Measurements from ENCODE around the gene RAPGEF1. TPM values are rescaled to one million over a fixed set of nuclear protein-coding genes. Genes with fewer than 3 reads are reported as not detected.

The RAPGEF1 gene
- total and polyA plus RNA-seq, 8 donors: 17.1 to 62.6 (median 44.8) TPM

DNA sequence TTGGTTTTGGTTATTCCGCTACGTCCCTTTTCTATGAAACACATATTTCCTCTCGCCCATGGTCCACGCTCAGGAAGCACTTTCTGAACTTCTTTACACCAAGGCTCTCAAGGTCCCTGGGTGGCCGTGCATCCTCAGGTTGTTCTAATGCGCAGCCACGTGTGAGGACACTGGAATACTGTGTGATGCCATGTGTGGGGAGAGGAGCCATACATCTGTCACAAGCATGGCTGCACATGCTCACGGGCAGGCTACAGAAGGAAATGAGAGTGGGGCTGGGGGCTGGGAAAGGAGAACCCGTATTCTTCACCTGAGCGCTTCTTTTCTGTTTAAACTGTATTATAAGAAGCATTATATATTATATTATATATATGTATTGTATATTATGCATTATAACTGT is 157.8 kb downstream of the RAPGEF1 start:
- Histone ChIP-seq H3K4me3 (no peak overlapping the region), H3K9me3 (no peaks in the 10 kb centered on the region), H3K36me3 (peaks cover 0 to 66% (median 20%) of the 10 kb centered on the region in 3 donors), H3K4me1 (no peaks in the 10 kb centered on the region), H3K27me3 (no peaks in the 10 kb centered on the region), H3K27ac (no peak overlapping the region)
- FAIRE-seq: no peak
- DNase-seq: peak in 1 of 6 donors; percentile 11
- no peak for TF ChIP-seq CTCF (IDR thresholded peaks at IDR 0.05)
- 95 to 98% methylated on average over 10 of the region's 10 CpGs for WGBS, 2 donors
- intact Hi-C loops (cut with DNase I): no loop called here
- ATAC-seq: no peak

- no peaks in the 10 kb centered on the region for H3K27me3 ChIP-seq
- intact Hi-C loops (cut with DNase I): no loop called here
- FAIRE-seq (no peak), DNase-seq (peak in 1 of 6 donors; percentile 29), ATAC-seq (no peak)
- TF ChIP-seq CTCF (IDR thresholded peaks at IDR 0.05): no peak
- H3K27ac ChIP-seq: no peak overlapping the region
- WGBS, 2 donors: 95% methylated on average over 9 of the region's 9 CpGs
- no peaks in the 10 kb centered on the region for H3K4me1 ChIP-seq
- H3K4me3 ChIP-seq: no peak overlapping the region
- peaks cover 0 to 62% (median 20%) of the 10 kb centered on the region in 3 donors for H3K36me3 ChIP-seq
- H3K9me3 ChIP-seq: no peaks in the 10 kb centered on the region
These were observed 159.5 kb downstream of the RAPGEF1 start for GRCh38 chr9:131580358-131580757.

GRCh38 chr9:131579789-131580211 is 160.1 kb downstream of the RAPGEF1 start:
- Histone ChIP-seq H3K9me3 (no peaks in the 10 kb centered on the region), H3K27ac (no peak overlapping the region), H3K27me3 (no peaks in the 10 kb centered on the region), H3K4me1 (no peaks in the 10 kb centered on the region), H3K36me3 (peaks cover 0 to 57% (median 19%) of the 10 kb centered on the region in 3 donors), H3K4me3 (no peak overlapping the region)
- no peak for TF ChIP-seq CTCF (IDR thresholded peaks at IDR 0.05)
- FAIRE-seq (no peak), ATAC-seq (no peak), DNase-seq (peak in 1 of 6 donors; percentile 58)
- intact Hi-C loops (cut with DNase I): no loop called here
- 89 to 93% methylated on average over 8 of the region's 8 CpGs for WGBS, 2 donors

DNA sequence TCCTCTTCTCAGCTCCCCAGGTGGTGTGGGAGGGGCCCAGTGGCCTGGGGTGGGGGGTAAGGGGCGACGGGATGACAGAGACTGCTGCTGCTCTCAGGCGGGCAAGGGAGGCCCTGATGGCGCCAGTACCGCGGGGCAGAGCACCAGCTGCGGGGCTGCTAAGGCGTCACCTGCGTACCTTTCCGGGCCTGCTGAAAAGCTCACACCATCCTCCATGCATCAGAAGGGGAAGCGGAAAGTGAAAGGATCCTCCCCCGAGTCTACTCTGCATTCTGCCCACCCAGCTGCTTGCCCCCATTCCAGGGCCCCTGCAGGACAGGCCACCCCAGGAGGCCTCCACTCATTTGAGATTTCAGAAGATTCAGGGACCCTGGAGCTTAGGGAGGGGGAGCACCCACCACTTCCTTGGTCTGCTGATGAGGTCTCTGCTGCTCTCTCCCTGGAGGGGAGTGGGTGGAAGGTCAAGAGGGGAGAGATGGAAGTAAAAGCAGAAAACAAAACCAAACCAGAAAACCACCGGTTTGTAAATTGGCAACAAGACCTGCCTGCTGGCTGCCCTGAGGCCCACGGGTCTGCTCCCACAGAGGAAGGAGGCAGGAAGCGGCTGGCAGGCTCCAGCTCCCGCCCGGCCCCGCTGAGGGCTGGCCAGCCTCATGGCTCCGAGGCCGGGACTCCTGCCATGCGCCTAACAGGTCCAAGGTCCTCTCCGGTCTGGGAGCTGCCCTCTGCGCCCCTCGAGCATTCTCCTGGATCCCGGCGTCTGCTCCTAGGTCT is 161.0 kb downstream of the RAPGEF1 start:
- H3K27ac ChIP-seq: no peak overlapping the region
- peak in 1 of 6 donors; percentile 56 for DNase-seq
- H3K4me3 ChIP-seq: no peak overlapping the region
- 85 to 88% methylated on average over 26 of the region's 26 CpGs for WGBS, 2 donors
- TF ChIP-seq CTCF (IDR thresholded peaks at IDR 0.05): no peak
- FAIRE-seq: no peak
- H3K36me3 ChIP-seq: peaks cover 0 to 48% (median 10%) of the 10 kb centered on the region in 3 donors
- intact Hi-C loops (cut with DNase I): no loop called here
- no peaks in the 10 kb centered on the region for H3K9me3 ChIP-seq
- ATAC-seq: peak in 3 of 4 donors; percentile 6 to 38 (median 14)
- H3K27me3 ChIP-seq: no peaks in the 10 kb centered on the region
- H3K4me1 ChIP-seq: no peaks in the 10 kb centered on the region

GRCh38 chr9:131578021-131578420 is 161.9 kb downstream of the RAPGEF1 start:
- no peaks in the 10 kb centered on the region for H3K27me3 ChIP-seq
- FAIRE-seq: no peak
- WGBS, 2 donors: 82 to 90% methylated on average over 13 of the region's 13 CpGs
- TF ChIP-seq CTCF (IDR thresholded peaks at IDR 0.05): no peak
- peak in 1 of 6 donors; percentile 50 for DNase-seq
- H3K9me3 ChIP-seq: no peaks in the 10 kb centered on the region
- H3K36me3 ChIP-seq: peaks cover 0 to 39% (median 6%) of the 10 kb centered on the region in 3 donors
- no peak overlapping the region for H3K27ac ChIP-seq
- intact Hi-C loops (cut with DNase I): no loop called here
- no peaks in the 10 kb centered on the region for H3K4me1 ChIP-seq
- peak in 3 of 4 donors; percentile 20 to 48 (median 31) for ATAC-seq
- no peak overlapping the region for H3K4me3 ChIP-seq
